Rectal smooth muscle tissue (tissue), 1 donor: ENCODE results near the gene DCAF8L2.

Source experiments
- H3K27ac ChIP-seq: one replicate; pipeline ENCODE4 v1.7.0; 2013; ENCODE audit warnings: low read depth, low read length, inconsistent platforms
- H3K27me3 ChIP-seq: one replicate; pipeline ENCODE4 v1.7.0; 2013; ENCODE audit warnings: low read length; ENCODE audit not compliant: control insufficient read depth, insufficient read depth
- H3K36me3 ChIP-seq: one replicate; pipeline ENCODE4 v1.7.0; 2013; ENCODE audit warnings: low read length; ENCODE audit not compliant: control insufficient read depth, insufficient read depth
- H3K4me1 ChIP-seq: one replicate; pipeline ENCODE4 v1.7.0; 2013; ENCODE audit warnings: low read length; ENCODE audit not compliant: control insufficient read depth, insufficient read depth
- H3K4me3 ChIP-seq: one replicate; pipeline ENCODE4 v1.7.0; 2013; ENCODE audit warnings: low read length
- H3K9ac ChIP-seq: one replicate; pipeline ENCODE4 v1.7.0; 2013; ENCODE audit warnings: low read length

The DCAF8L2 gene

DNA sequence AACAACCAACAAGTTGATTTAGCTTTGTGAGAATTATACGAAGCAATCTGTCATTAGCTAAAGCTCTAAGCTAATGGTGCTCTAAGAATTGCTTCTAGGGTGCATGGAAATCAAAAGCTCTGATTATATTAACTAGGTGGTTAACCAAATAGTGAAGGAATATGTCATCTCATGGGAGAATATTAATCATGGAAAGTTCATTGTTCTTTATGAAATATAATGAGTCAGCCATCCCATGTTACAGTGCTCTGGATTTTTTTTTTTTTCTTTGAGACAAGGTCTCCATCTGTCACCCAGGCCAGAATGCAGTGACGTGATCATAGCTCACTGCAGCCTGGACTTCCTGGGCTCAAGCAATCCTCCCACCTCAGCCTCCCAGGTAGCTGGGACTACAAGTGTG is 10.5 kb downstream of the DCAF8L2 start:
- no peaks in the 10 kb centered on the region for H3K27me3 ChIP-seq
- H3K27ac ChIP-seq: no peak overlapping the region
- no peaks in the 10 kb centered on the region for H3K4me1 ChIP-seq
- no peak overlapping the region for H3K4me3 ChIP-seq
- no peaks in the 10 kb centered on the region for H3K36me3 ChIP-seq
- no peak overlapping the region for H3K9ac ChIP-seq

DNA sequence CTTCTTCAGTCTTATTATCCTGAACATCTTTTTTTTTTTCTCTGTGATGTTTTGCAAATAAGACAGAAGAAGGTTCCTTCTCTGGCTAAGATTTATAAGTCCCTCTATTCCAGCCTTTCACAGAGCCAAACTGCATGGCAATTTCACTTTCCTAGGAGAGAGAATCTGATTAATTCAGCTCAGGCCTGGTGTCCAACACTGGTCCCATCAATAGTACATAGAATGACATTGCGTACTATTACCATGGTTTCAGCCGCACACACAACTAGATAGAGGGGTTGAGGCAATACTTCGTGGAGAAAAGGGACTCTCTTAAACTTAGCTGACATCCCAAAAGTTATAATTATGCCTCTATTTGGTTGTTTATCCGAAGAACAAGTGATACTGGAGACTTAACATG is 18.5 kb downstream of the DCAF8L2 start:
- no peaks in the 10 kb centered on the region for H3K4me1 ChIP-seq
- no peak overlapping the region for H3K4me3 ChIP-seq
- H3K27ac ChIP-seq: no peak overlapping the region
- no peak overlapping the region for H3K9ac ChIP-seq
- H3K27me3 ChIP-seq: no peaks in the 10 kb centered on the region
- no peaks in the 10 kb centered on the region for H3K36me3 ChIP-seq

- Histone ChIP-seq H3K4me1 (no peaks in the 10 kb centered on the region), H3K36me3 (no peaks in the 10 kb centered on the region), H3K27ac (no peak overlapping the region), H3K9ac (no peak overlapping the region), H3K27me3 (no peaks in the 10 kb centered on the region), H3K4me3 (no peak overlapping the region)
Observed at GRCh38 chrX:27619459-27619858, 29.3 kb downstream of the DCAF8L2 start.

- Histone ChIP-seq H3K27ac (no peak overlapping the region), H3K27me3 (no peaks in the 10 kb centered on the region), H3K9ac (no peak overlapping the region), H3K4me1 (no peaks in the 10 kb centered on the region), H3K36me3 (no peaks in the 10 kb centered on the region), H3K4me3 (no peak overlapping the region)
Observed at GRCh38 chrX:27619975-27620374, 29.8 kb downstream of the DCAF8L2 start.

- Histone ChIP-seq H3K36me3 (no peaks in the 10 kb centered on the region), H3K27ac (no peak overlapping the region), H3K27me3 (no peaks in the 10 kb centered on the region), H3K4me3 (no peak overlapping the region), H3K4me1 (no peaks in the 10 kb centered on the region), H3K9ac (no peak overlapping the region)
Observed at GRCh38 chrX:27622883-27623282, 32.7 kb downstream of the DCAF8L2 start.

- Histone ChIP-seq H3K27me3 (no peaks in the 10 kb centered on the region), H3K4me1 (no peaks in the 10 kb centered on the region), H3K4me3 (no peak overlapping the region), H3K27ac (no peak overlapping the region), H3K36me3 (no peaks in the 10 kb centered on the region), H3K9ac (no peak overlapping the region)
Observed at GRCh38 chrX:27626066-27626465, 35.9 kb downstream of the DCAF8L2 start.

- H3K4me3 ChIP-seq: no peak overlapping the region
- no peak overlapping the region for H3K27ac ChIP-seq
- no peaks in the 10 kb centered on the region for H3K36me3 ChIP-seq
- no peak overlapping the region for H3K9ac ChIP-seq
- no peaks in the 10 kb centered on the region for H3K4me1 ChIP-seq
- H3K27me3 ChIP-seq: no peaks in the 10 kb centered on the region
Observed at GRCh38 chrX:27633328-27633727, 43.2 kb downstream of the DCAF8L2 start.

DNA sequence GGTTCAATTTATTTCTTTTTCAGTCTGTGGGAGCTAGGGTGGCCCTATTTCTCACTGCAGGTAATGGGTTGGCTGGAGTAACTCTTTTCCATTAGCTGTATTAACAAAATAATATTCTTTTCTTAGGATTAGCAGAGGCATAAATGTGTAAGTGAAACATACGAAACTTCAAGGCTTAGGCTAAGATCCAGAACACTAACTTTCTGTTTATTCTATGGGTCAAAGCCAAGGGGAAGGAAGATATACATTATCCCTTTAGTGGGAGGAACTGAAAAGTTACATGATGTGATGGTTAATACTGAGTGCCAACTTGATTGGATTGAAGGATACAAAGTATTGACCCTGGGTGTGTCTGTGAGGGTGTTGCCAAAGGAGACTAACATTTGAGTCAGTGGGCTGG is 66.4 kb downstream of the DCAF8L2 start:
- Histone ChIP-seq H3K4me3 (no peak overlapping the region), H3K27ac (no peak overlapping the region), H3K4me1 (no peaks in the 10 kb centered on the region), H3K36me3 (no peaks in the 10 kb centered on the region), H3K27me3 (no peaks in the 10 kb centered on the region), H3K9ac (no peak overlapping the region)

DNA sequence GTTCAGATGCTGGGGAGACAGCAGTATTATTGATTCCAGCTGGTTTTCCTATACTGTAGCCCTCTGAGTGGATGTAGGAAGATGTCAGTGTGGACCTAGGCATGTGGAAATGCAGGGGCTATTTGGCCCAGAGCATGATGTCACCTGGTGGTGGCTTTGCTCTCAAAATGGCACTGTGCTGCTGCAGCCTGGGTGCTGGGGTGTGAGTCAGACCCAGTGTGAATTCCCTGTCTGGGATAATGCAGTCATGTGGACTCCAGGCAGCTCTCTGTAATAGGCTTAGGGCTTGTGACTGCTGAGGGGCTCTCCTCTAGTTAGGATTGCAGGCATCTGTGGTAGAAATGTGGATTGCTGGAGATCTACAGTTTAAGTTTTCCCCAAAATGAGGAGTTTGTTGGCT is 70.7 kb downstream of the DCAF8L2 start:
- no peak overlapping the region for H3K27ac ChIP-seq
- H3K4me3 ChIP-seq: no peak overlapping the region
- H3K9ac ChIP-seq: no peak overlapping the region
- no peaks in the 10 kb centered on the region for H3K27me3 ChIP-seq
- H3K36me3 ChIP-seq: no peaks in the 10 kb centered on the region
- no peaks in the 10 kb centered on the region for H3K4me1 ChIP-seq

DNA sequence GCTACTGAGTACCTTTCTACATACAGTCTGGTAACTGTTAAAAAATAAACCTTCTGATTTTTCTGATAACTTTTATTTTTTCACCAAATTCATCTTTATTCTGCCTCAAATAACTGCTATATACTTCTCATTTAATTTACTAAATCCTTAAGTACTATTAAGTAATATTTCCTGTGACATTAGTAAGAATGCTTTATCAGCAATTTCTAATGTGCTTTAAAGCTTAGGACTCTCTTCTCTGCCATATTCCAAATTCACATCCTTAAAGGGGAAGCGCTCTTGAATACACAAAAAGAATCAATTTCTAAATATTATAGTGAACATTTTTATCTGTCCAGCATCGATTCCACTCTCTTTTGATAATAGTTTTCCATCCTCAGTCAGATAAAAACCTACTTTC is 81.1 kb downstream of the DCAF8L2 start:
- Histone ChIP-seq H3K27me3 (no peaks in the 10 kb centered on the region), H3K9ac (no peak overlapping the region), H3K36me3 (no peaks in the 10 kb centered on the region), H3K4me3 (no peak overlapping the region), H3K27ac (no peak overlapping the region), H3K4me1 (no peaks in the 10 kb centered on the region)

- no peaks in the 10 kb centered on the region for H3K36me3 ChIP-seq
- H3K27me3 ChIP-seq: no peaks in the 10 kb centered on the region
- no peak overlapping the region for H3K27ac ChIP-seq
- H3K4me1 ChIP-seq: no peaks in the 10 kb centered on the region
- H3K9ac ChIP-seq: no peak overlapping the region
- H3K4me3 ChIP-seq: no peak overlapping the region
Observed at GRCh38 chrX:27674491-27674890, 84.3 kb downstream of the DCAF8L2 start.

DNA sequence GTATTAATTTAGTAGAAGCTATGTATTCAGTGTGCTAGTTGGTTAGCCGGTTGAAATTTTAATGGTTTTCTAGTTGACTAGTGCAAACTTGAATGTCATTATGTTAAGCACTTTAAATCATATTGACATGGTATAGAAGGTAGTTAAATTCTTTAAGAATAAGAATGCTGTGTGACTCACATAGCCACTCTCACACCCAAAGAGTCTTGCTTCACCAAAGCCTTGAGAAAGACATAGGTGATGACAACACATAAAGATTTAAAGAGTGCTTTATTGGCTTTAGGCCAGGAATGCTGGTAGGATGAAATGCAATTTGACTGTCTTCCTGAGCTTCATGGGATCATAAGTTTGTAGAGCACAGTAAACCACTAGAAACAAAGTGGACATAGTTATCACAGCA is 85.3 kb downstream of the DCAF8L2 start:
- no peaks in the 10 kb centered on the region for H3K27me3 ChIP-seq
- H3K27ac ChIP-seq: no peak overlapping the region

GRCh38 chrX:27679281-27679680 is 89.1 kb downstream of the DCAF8L2 start:
- Histone ChIP-seq H3K4me3 (no peak overlapping the region), H3K36me3 (no peaks in the 10 kb centered on the region), H3K4me1 (no peaks in the 10 kb centered on the region), H3K9ac (no peak overlapping the region), H3K27ac (no peak overlapping the region), H3K27me3 (no peaks in the 10 kb centered on the region)

More for the DNA sequence above, 85.3 kb downstream of the DCAF8L2 start:
- Histone ChIP-seq H3K4me3 (no peak overlapping the region), H3K9ac (no peak overlapping the region), H3K4me1 (no peaks in the 10 kb centered on the region), H3K36me3 (no peaks in the 10 kb centered on the region)
